Left ventricle myocardium superior (tissue), 1 donor: ENCODE data around the gene BSN. TPM values are rescaled to one million over a fixed set of nuclear protein-coding genes. Genes with fewer than 3 reads are reported as not detected.

Source experiments
- ATAC-seq: fragments of 200-7000 bp; cut with Tn5 transposase; one replicate; pipeline ENCODE4 v1.9.1; 2020; ENCODE audit warnings: mild to moderate bottlenecking, moderate library complexity
- DNase-seq: peaks from one replicate; pipeline ENCODE4 v3.0.0-alpha.2; 2020
- intact Hi-C: fragments of 100-400 bp; cut with micrococcal nuclease; formaldehyde crosslinking; loops from one replicate; pipeline ENCODE4 v1.11.0; 2022
- long read RNA-seq: library from polyadenylated mRNA; unstranded; transcript quantifications from one replicate; pipeline ENCODE4 v2.0.0, GENCODE V29; 2021
- total RNA-seq: library from RNA; stranded (reverse); fragmentation: NEBNext Ultra II Directional; extraction: Animal tissue kit (Norgen Biotek cat#: 25700); gene quantifications from one replicate; pipeline ENCODE4 v1.2.1, GENCODE V29; 2021
- donor health status: DM: no; HTN: yes; CAD: no; lungs with severe emphysema.

The BSN gene
- total RNA-seq = 0.30 TPM
- long read RNA-seq = 0 reads

GRCh38 chr3:49553692-49554632 is at the start of gene BSN:
Gene BSN (plus strand): TSS chr3:49554477. CDS start chr3:49554603, 126 bp downstream.
- ATAC-seq (peak; percentile 97), DNase-seq (peak; percentile 97)
- intact Hi-C loops = no loop called here

GRCh38 chr3:49506906-49507305 is 47.4 kb upstream of the BSN start:
- no peak for DNase-seq
- intact Hi-C loops = no loop called here
- no peak for ATAC-seq

GRCh38 chr3:49509028-49509561 is 45.2 kb upstream of the BSN start:
- ATAC-seq = peak; percentile 18
- intact Hi-C loops = no loop called here
- DNase-seq = no peak

GRCh38 chr3:49511639-49512038 is 42.6 kb upstream of the BSN start:
- DNase-seq = no peak
- no peak for ATAC-seq
- intact Hi-C loops = no loop called here

GRCh38 chr3:49512781-49513355 is 41.4 kb upstream of the BSN start:
- intact Hi-C loops = no loop called here
- DNase-seq (no peak), ATAC-seq (no peak)

- ATAC-seq = no peak
- intact Hi-C loops = no loop called here
- DNase-seq = no peak
Observed at GRCh38 chr3:49513494-49514124, 40.7 kb upstream of the BSN start.

GRCh38 chr3:49518016-49518415 is 36.3 kb upstream of the BSN start:
- ATAC-seq = no peak
- DNase-seq = no peak
- intact Hi-C loops = no loop called here

- ATAC-seq = no peak
- no peak for DNase-seq
- intact Hi-C loops = no loop called here
Observed at GRCh38 chr3:49518441-49518840, 35.8 kb upstream of the BSN start.

GRCh38 chr3:49519296-49519695 is 35.0 kb upstream of the BSN start:
- ATAC-seq = peak; percentile 22
- intact Hi-C loops = no loop called here
- DNase-seq = no peak

GRCh38 chr3:49519916-49520385 is 34.3 kb upstream of the BSN start:
- ATAC-seq (no peak), DNase-seq (no peak)
- intact Hi-C loops = no loop called here

GRCh38 chr3:49523756-49524747 is 30.2 kb upstream of the BSN start:
- intact Hi-C loops = no loop called here
- DNase-seq (no peak), ATAC-seq (no peak)

- ATAC-seq (no peak), DNase-seq (no peak)
- intact Hi-C loops = no loop called here
Observed at GRCh38 chr3:49529567-49529966, 24.7 kb upstream of the BSN start.

- DNase-seq (no peak), ATAC-seq (no peak)
- intact Hi-C loops = no loop called here
Observed at GRCh38 chr3:49530231-49530630, 24.0 kb upstream of the BSN start.

- intact Hi-C loops = no loop called here
- DNase-seq (no peak), ATAC-seq (no peak)
Observed at GRCh38 chr3:49530701-49531100, 23.6 kb upstream of the BSN start.

GRCh38 chr3:49531218-49531617 is 23.1 kb upstream of the BSN start:
- intact Hi-C loops = no loop called here
- peak; percentile 7 for ATAC-seq

GRCh38 chr3:49531715-49532114 is 22.6 kb upstream of the BSN start:
- ATAC-seq (no peak), DNase-seq (no peak)
- intact Hi-C loops = no loop called here

More at GRCh38 chr3:49531218-49531617, 23.1 kb upstream of the BSN start:
- DNase-seq = no peak

- intact Hi-C loops = no loop called here
- DNase-seq (no peak), ATAC-seq (no peak)
Observed at GRCh38 chr3:49533031-49533430, 21.2 kb upstream of the BSN start.

- intact Hi-C loops = no loop called here
- ATAC-seq (no peak), DNase-seq (no peak)
Observed at GRCh38 chr3:49533786-49534519, 20.3 kb upstream of the BSN start.
